ENCODE data around the gene AXL.

The AXL gene

DNA sequence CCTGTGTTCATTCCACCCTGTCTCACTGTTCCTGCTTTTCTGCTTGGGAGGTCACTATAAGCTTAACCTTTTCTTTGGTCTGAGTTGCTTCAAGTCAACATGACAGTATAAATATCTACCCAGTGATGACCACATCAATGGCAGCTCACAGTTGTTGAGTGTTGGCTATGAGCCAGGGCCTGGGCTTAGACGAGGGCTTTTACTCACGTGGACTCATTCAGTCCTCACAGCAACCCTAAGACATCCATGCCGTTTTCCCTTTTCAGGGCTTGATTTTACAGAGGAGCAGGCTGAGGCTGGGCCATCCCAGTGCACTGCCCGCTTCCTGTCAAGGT, 80.7 kb downstream of the AXL start:
- Histone ChIP-seq H3K27ac (ENCODE audit: low read depth, low read length) (no peak overlapping the region), H3K18ac (ENCODE audit: low read length) (no peak overlapping the region), H3K27me3 (ENCODE audit: insufficient read depth, low read length) (no peaks in the 10 kb centered on the region), H2BK120ac (ENCODE audit: insufficient read depth, low read length, poor library complexity) (no peak overlapping the region), H2BK12ac (ENCODE audit: low read length) (no peak overlapping the region), H4K12ac (ENCODE audit: low read depth, low read length) (no peak overlapping the region), H3K9ac (ENCODE audit: low read length) (no peak overlapping the region), H3K23ac (ENCODE audit: low read length) (no peak overlapping the region), H2AK5ac (ENCODE audit: low read length) (no peak overlapping the region), H3K79me1 (ENCODE audit: low read length) (no peaks in the 10 kb centered on the region), H3K79me2 (ENCODE audit: control insufficient read depth, insufficient read depth, low read length, poor library complexity) (no peaks in the 10 kb centered on the region), H3K4me3 (ENCODE audit: low read depth, low read length) (no peak overlapping the region), H3K36me3 (ENCODE audit: control insufficient read depth in 1 of 2, insufficient read depth in 2 of 2, low read length in 2 of 2) (peaks cover 69 to 92% of the 10 kb centered on the region in 2 experiments), H2BK5ac (ENCODE audit: low read depth, low read length, poor library complexity) (no peak overlapping the region), H3K9me3 (ENCODE audit: insufficient read depth, low read depth, low read length) (no peaks in the 10 kb centered on the region), H3K4me2 (ENCODE audit: low read length) (no peak overlapping the region), H3K4me1 (ENCODE audit: control insufficient read depth in 1 of 2, insufficient read depth in 2 of 2, low read length in 2 of 2) (no peaks in the 10 kb centered on the region), H2AFZ (ENCODE audit: insufficient read depth, low read length, poor library complexity) (no peak overlapping the region), H3K14ac (ENCODE audit: low read length) (no peak overlapping the region), H4K8ac (ENCODE audit: low read depth, low read length) (no peak overlapping the region), H3K4ac (ENCODE audit: low read depth, low read length) (no peak overlapping the region), H4K91ac (ENCODE audit: low read depth, low read length) (no peak overlapping the region)
- peak in 1 of 2 donors; percentile 58 for DNase-seq
- WGBS (ENCODE audit: extremely low coverage, insufficient coverage, insufficient read length) = no CpG with 5 or more reads among the region's 4 CpGs

DNA sequence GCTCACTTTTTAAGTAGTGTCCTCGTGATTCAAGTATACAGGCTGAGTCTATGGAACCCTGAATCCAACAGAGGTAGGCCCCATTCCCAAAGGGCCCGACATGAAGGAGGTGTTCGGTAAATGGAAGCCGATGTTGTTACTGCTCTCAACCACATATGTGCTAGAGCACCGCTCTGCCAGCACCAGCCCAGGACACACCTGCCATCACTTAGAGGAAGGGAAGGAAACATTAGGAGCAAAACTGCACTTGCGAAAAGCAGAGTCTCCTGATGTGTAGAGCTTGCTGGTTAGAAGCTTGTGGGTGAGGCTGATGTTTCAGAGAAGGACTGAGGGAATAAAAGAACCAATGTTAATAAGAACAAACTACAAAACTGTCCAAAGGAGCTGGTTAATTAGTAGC, 81.5 kb downstream of the AXL start:
- Histone ChIP-seq H2BK120ac (ENCODE audit: insufficient read depth, low read length, poor library complexity) (no peak overlapping the region), H4K91ac (ENCODE audit: low read depth, low read length) (no peak overlapping the region), H3K4me3 (ENCODE audit: low read depth, low read length) (no peak overlapping the region), H3K27ac (ENCODE audit: low read depth, low read length) (no peak overlapping the region), H4K12ac (ENCODE audit: low read depth, low read length) (no peak overlapping the region), H4K8ac (ENCODE audit: low read depth, low read length) (no peak overlapping the region), H2BK5ac (ENCODE audit: low read depth, low read length, poor library complexity) (no peak overlapping the region), H3K4ac (ENCODE audit: low read depth, low read length) (no peak overlapping the region), H2AFZ (ENCODE audit: insufficient read depth, low read length, poor library complexity) (no peak overlapping the region), H3K18ac (ENCODE audit: low read length) (no peak overlapping the region), H3K27me3 (ENCODE audit: insufficient read depth, low read length) (no peaks in the 10 kb centered on the region), H3K4me1 (ENCODE audit: control insufficient read depth in 1 of 2, insufficient read depth in 2 of 2, low read length in 2 of 2) (no peaks in the 10 kb centered on the region), H3K23ac (ENCODE audit: low read length) (no peak overlapping the region), H3K14ac (ENCODE audit: low read length) (no peak overlapping the region), H3K79me1 (ENCODE audit: low read length) (no peaks in the 10 kb centered on the region), H2AK5ac (ENCODE audit: low read length) (no peak overlapping the region), H3K79me2 (ENCODE audit: control insufficient read depth, insufficient read depth, low read length, poor library complexity) (no peaks in the 10 kb centered on the region), H2BK12ac (ENCODE audit: low read length) (no peak overlapping the region), H3K9ac (ENCODE audit: low read length) (no peak overlapping the region), H3K9me3 (ENCODE audit: insufficient read depth, low read depth, low read length) (no peaks in the 10 kb centered on the region), H3K4me2 (ENCODE audit: low read length) (no peak overlapping the region), H3K36me3 (ENCODE audit: control insufficient read depth in 1 of 2, insufficient read depth in 2 of 2, low read length in 2 of 2) (peaks cover 72 to 94% of the 10 kb centered on the region in 2 experiments)
- WGBS (ENCODE audit: extremely low coverage, insufficient coverage, insufficient read length) = no CpG with 5 or more reads among the region's 6 CpGs
- DNase-seq = no peak

DNA sequence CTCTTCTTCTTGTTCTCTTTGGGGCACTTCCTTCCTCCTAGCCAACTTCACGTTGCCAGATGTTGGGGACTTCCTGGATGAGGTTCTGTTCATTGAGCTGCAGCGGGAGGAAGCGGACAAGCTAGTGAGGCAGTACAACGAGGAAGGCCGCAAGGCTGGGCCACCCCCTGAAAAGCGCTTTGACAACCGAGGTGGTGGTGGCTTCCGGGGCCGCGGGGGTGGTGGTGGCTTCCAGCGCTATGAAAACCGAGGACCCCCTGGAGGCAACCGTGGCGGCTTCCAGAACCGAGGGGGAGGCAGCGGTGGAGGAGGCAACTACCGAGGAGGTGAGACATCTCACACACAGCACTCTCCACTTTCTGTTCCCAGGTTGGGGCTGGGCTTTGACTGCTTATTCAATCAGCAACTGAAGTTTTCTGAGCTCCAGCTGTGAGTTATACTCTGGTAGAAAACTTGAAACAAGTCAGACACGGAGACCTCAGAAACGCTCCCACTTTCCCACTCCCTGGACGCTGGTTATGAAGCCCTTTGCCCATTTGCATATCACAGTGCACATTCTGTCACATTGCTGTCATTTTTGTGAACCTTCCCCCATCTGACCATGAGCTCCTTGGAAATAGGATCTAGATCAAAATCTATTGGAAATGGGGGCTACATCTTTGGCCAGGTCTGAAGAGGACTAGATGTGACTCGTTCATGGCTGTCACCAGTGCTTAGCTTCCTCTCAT, 83.8 kb downstream of the AXL start:
- no peaks in the 10 kb centered on the region for H3K4me1 ChIP-seq (ENCODE audit: control insufficient read depth in 1 of 2, insufficient read depth in 2 of 2, low read length in 2 of 2)
- H3K4ac ChIP-seq (ENCODE audit: low read depth, low read length) = no peak overlapping the region
- no peaks in the 10 kb centered on the region for H3K79me2 ChIP-seq (ENCODE audit: control insufficient read depth, insufficient read depth, low read length, poor library complexity)
- no peak overlapping the region for H3K18ac ChIP-seq (ENCODE audit: low read length)
- no peak overlapping the region for H2BK5ac ChIP-seq (ENCODE audit: low read depth, low read length, poor library complexity)
- H4K12ac ChIP-seq (ENCODE audit: low read depth, low read length) = no peak overlapping the region
- H3K79me1 ChIP-seq (ENCODE audit: low read length) = no peaks in the 10 kb centered on the region
- H3K4me3 ChIP-seq (ENCODE audit: low read depth, low read length) = no peak overlapping the region
- H3K23ac ChIP-seq (ENCODE audit: low read length) = no peak overlapping the region
- H3K9me3 ChIP-seq (ENCODE audit: insufficient read depth, low read depth, low read length) = no peaks in the 10 kb centered on the region
- peaks cover 69 to 84% of the 10 kb centered on the region in 2 experiments for H3K36me3 ChIP-seq (ENCODE audit: control insufficient read depth in 1 of 2, insufficient read depth in 2 of 2, low read length in 2 of 2)
- no peak overlapping the region for H2AFZ ChIP-seq (ENCODE audit: insufficient read depth, low read length, poor library complexity)
- H4K91ac ChIP-seq (ENCODE audit: low read depth, low read length) = no peak overlapping the region
- no peak overlapping the region for H3K9ac ChIP-seq (ENCODE audit: low read length)
- no peak overlapping the region for H4K8ac ChIP-seq (ENCODE audit: low read depth, low read length)
- no peak overlapping the region for H3K27ac ChIP-seq (ENCODE audit: low read depth, low read length)
- no peak overlapping the region for H3K14ac ChIP-seq (ENCODE audit: low read length)
- H2AK5ac ChIP-seq (ENCODE audit: low read length) = no peak overlapping the region
- no peak overlapping the region for H2BK120ac ChIP-seq (ENCODE audit: insufficient read depth, low read length, poor library complexity)
- H3K27me3 ChIP-seq (ENCODE audit: insufficient read depth, low read length) = no peaks in the 10 kb centered on the region
- H3K4me2 ChIP-seq (ENCODE audit: low read length) = no peak overlapping the region
- no peak for DNase-seq
- WGBS (ENCODE audit: extremely low coverage, insufficient coverage, insufficient read length) = no CpG with 5 or more reads among the region's 21 CpGs
- H2BK12ac ChIP-seq (ENCODE audit: low read length) = no peak overlapping the region

DNA sequence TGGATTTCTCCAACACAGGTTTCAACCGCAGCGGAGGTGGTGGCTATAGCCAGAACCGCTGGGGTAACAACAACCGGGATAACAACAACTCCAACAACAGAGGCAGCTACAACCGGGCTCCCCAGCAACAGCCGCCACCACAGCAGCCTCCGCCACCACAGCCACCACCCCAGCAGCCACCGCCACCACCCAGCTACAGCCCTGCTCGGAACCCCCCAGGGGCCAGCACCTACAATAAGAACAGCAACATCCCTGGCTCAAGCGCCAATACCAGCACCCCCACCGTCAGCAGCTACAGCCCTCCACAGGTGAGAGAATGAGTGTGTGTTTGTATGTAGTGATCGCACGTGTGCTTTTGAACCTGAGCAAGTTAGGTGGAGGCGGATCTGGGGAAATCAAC, 84.9 kb downstream of the AXL start:
- Histone ChIP-seq H4K12ac (ENCODE audit: low read depth, low read length) (no peak overlapping the region), H4K91ac (ENCODE audit: low read depth, low read length) (no peak overlapping the region), H4K8ac (ENCODE audit: low read depth, low read length) (no peak overlapping the region), H2AK5ac (ENCODE audit: low read length) (no peak overlapping the region), H2BK12ac (ENCODE audit: low read length) (no peak overlapping the region), H3K9me3 (ENCODE audit: insufficient read depth, low read depth, low read length) (no peaks in the 10 kb centered on the region), H3K4ac (ENCODE audit: low read depth, low read length) (no peak overlapping the region), H3K4me2 (ENCODE audit: low read length) (no peak overlapping the region), H3K18ac (ENCODE audit: low read length) (no peak overlapping the region), H3K23ac (ENCODE audit: low read length) (no peak overlapping the region), H3K79me2 (ENCODE audit: control insufficient read depth, insufficient read depth, low read length, poor library complexity) (no peaks in the 10 kb centered on the region), H3K27ac (ENCODE audit: low read depth, low read length) (no peak overlapping the region), H3K9ac (ENCODE audit: low read length) (no peak overlapping the region), H3K4me3 (ENCODE audit: low read depth, low read length) (no peak overlapping the region), H3K27me3 (ENCODE audit: insufficient read depth, low read length) (no peaks in the 10 kb centered on the region), H3K4me1 (ENCODE audit: control insufficient read depth in 1 of 2, insufficient read depth in 2 of 2, low read length in 2 of 2) (peaks cover under 1 to 2% of the 10 kb centered on the region in 2 experiments), H2BK5ac (ENCODE audit: low read depth, low read length, poor library complexity) (no peak overlapping the region), H2AFZ (ENCODE audit: insufficient read depth, low read length, poor library complexity) (no peak overlapping the region), H3K36me3 (ENCODE audit: control insufficient read depth in 1 of 2, insufficient read depth in 2 of 2, low read length in 2 of 2) (peaks cover 66 to 78% of the 10 kb centered on the region in 2 experiments), H3K14ac (ENCODE audit: low read length) (no peak overlapping the region), H3K79me1 (ENCODE audit: low read length) (no peaks in the 10 kb centered on the region), H2BK120ac (ENCODE audit: insufficient read depth, low read length, poor library complexity) (no peak overlapping the region)
- no CpG with 5 or more reads among the region's 14 CpGs for WGBS (ENCODE audit: extremely low coverage, insufficient coverage, insufficient read length)
- DNase-seq = no peak

Data from trophoblast cell (in vitro differentiated cells and primary cell).